Measurements from ENCODE around the gene KCTD12.

GRCh38 chr13:76861859-76862258, 24.3 kb downstream of the KCTD12 start:
- TF ChIP-seq CTCF (IDR thresholded peaks at IDR 0.05; ENCODE audit: poor library complexity) (no peak), EZH2 (IDR thresholded peaks at IDR 0.05; ENCODE audit: borderline replicate concordance) (no peak)

All from hepatocyte (in vitro differentiated cells).